K562 (cell line): ENCODE results near the gene APC2. TPM values are rescaled to one million over a fixed set of nuclear protein-coding genes. Genes with fewer than 3 reads are reported as not detected.
A peak's percentile ranks its signal among the peaks of the same experiment; 100 is the strongest.

ENCODE experiments used
- CREBBP ChIP-seq: IDR thresholded peaks from one replicate; pipeline ENCODE4 v1.6.1; 2012; ENCODE audit warnings: low read depth, mild to moderate bottlenecking, control low read depth, inconsistent platforms, low read length
- DMBX1 ChIP-seq: fragments of 250-450 bp; sonication (Bioruptor Pico); IDR thresholded peaks from 2 replicates; pipeline ENCODE4 v1.8.0; 2022; ENCODE audit warnings: inconsistent platforms, mild to moderate bottlenecking, moderate library complexity, borderline replicate concordance
- ELF1 ChIP-seq: fragments of 200-800 bp; sonication (Bioruptor generic); IDR thresholded peaks from 2 replicates; pipeline ENCODE4 v1.6.1; 2016; ENCODE audit warnings: missing genetic modification characterization, missing compliant biosample characterization
- HES1 ChIP-seq: fragments of 450-650 bp; IDR thresholded peaks from 2 replicates; pipeline ENCODE4 v1.6.1; 2016; ENCODE audit warnings: low read depth, mild to moderate bottlenecking, moderate library complexity
- HMG20A ChIP-seq: fragments of 450-650 bp; formaldehyde crosslinking; conservative IDR thresholded peaks from 2 replicates; pipeline ENCODE4 v1.4.0; 2020; ENCODE audit warnings: mild to moderate bottlenecking, mixed read lengths
- HOMEZ ChIP-seq: fragments of 250-450 bp; sonication (Bioruptor Pico); IDR thresholded peaks from 2 replicates; pipeline ENCODE4 v1.4.0; 2020; ENCODE audit warnings: mild to moderate bottlenecking, moderate library complexity
- MEF2D ChIP-seq: conservative IDR thresholded peaks from 2 replicates; pipeline ENCODE4 v1.6.1; 2016; ENCODE audit warnings: low read depth, missing genetic modification characterization, missing compliant biosample characterization
- NR1H2 ChIP-seq: sonication (generic); formaldehyde crosslinking; IDR thresholded peaks from 2 replicates; pipeline ENCODE4 v1.4.0; 2020; ENCODE audit warnings: mild to moderate bottlenecking, missing genetic modification reagents
- PML ChIP-seq: IDR thresholded peaks from 2 replicates; pipeline ENCODE4 v1.6.1; 2012; ENCODE audit warnings: low read length, inconsistent platforms
- PRDM10 ChIP-seq: fragments of 450-650 bp; IDR thresholded peaks from 2 replicates; pipeline ENCODE4 v1.6.1; 2018; ENCODE audit not compliant: partially characterized antibody
- PRMT5 ChIP-seq: sonication (generic); formaldehyde crosslinking; IDR thresholded peaks from 2 replicates; pipeline ENCODE4 v1.5.0; 2020; ENCODE audit warnings: missing genetic modification reagents
- RAD21 ChIP-seq, 2 experiments: fragments of 250-450 bp in 1 of 2; fragments of 450-650 bp in 1 of 2; sonication (Bioruptor Pico) in 1 of 2; formaldehyde crosslinking in 1 of 2; IDR thresholded peaks in 1 of 2; conservative IDR thresholded peaks in 1 of 2; 2 replicates each; pipeline versions ENCODE4 v1.4.0 to v1.8.0; 2020 to 2022; ENCODE audit warnings: mild to moderate bottlenecking in 2 of 2, moderate library complexity in 1 of 2
- SIN3B ChIP-seq: fragments of 450-650 bp; IDR thresholded peaks from 2 replicates; pipeline ENCODE4 v1.6.1; 2017; ENCODE audit warnings: low read depth, mild to moderate bottlenecking, moderate library complexity
- SRSF1 ChIP-seq: fragments of 200-400 bp; formaldehyde crosslinking; IDR thresholded peaks from 2 replicates; pipeline ENCODE4 v1.6.1; 2017; ENCODE audit warnings: mild to moderate bottlenecking, low read depth, low read length, moderate library complexity
- TBL1XR1 ChIP-seq, 2 experiments: IDR thresholded peaks; 2 replicates each; pipeline ENCODE4 v1.6.1; 2012; ENCODE audit warnings: improper control_type of control experiment in 2 of 2, low read length in 2 of 2, mild to moderate bottlenecking in 1 of 2
- THAP7 ChIP-seq: fragments of 250-450 bp; sonication (Bioruptor Pico); IDR thresholded peaks from 2 replicates; pipeline ENCODE4 v1.5.0; 2021
- ZNF263 ChIP-seq: sonication (generic); formaldehyde crosslinking; IDR thresholded peaks from 2 replicates; pipeline ENCODE4 v1.8.0; 2022; ENCODE audit warnings: mild to moderate bottlenecking, missing genetic modification reagents, borderline replicate concordance
- ZNF589 ChIP-seq: fragments of 200-800 bp; sonication (Bioruptor generic); IDR thresholded peaks from 2 replicates; pipeline ENCODE4 v1.6.1; 2016; ENCODE audit warnings: low read depth, missing genetic modification characterization, missing compliant biosample characterization
- ZNF696 ChIP-seq: fragments of 250-450 bp; sonication (Bioruptor Pico); conservative IDR thresholded peaks from 2 replicates; pipeline ENCODE4 v1.4.0; 2020; ENCODE audit warnings: mild to moderate bottlenecking, moderate library complexity
- ZNF707 ChIP-seq: fragments of 250-450 bp; sonication (Bioruptor Pico); conservative IDR thresholded peaks from 2 replicates; pipeline ENCODE4 v1.8.0; 2022; ENCODE audit warnings: inconsistent platforms, mild to moderate bottlenecking, moderate library complexity
- polyA plus RNA-seq, 8 experiments: library from polyadenylated mRNA; depleted of rRNA in 4 of 8; stranded (reverse) in 5 of 8; unstranded in 3 of 8; fragments of >200 nt; fragmentation: Nextera tagmentation in 2 of 8; fragmentation: Illumina TruSeq in 1 of 8; extraction: Ambion mirVana in 2 of 8; extraction: Trizol in 1 of 8; gene quantifications; 2 replicates each; pipeline versions ENCODE4 v1.2.1 to v1.2.3, GENCODE V29; 2011 to 2014; ENCODE audit warnings: inconsistent platforms in 1 of 8, missing spikeins in 1 of 8
- total RNA-seq, 7 experiments: library from RNA; depleted of rRNA in 6 of 7; stranded (reverse); fragments of >200 nt in 6 of 7; fragmentation: Illumina TruSeq in 2 of 7; extraction: Trizol in 2 of 7; gene quantifications; 2 replicates each; pipeline versions ENCODE4 v1.2.1 to v1.2.3, GENCODE V29; 2011 to 2021; ENCODE audit warnings: low replicate concordance in 1 of 7

APC2 gene
- total and polyA plus RNA-seq, 9 of the 15 experiments (the other 6 are each of a cell fraction or from before 2014, with no cell fraction given): 0.01 to 0.40 (median 0.05) TPM; not detected in 3

GRCh38 chr19:1407528-1408299 is 42.2 kb upstream of the APC2 start, which contains the start of gene DAZAP1 (continued):
- TF ChIP-seq ZNF263 (CRISPR knock-in tag): 0 out of 2 replicates have a peak, but pooled peaks have one; percentile 7
- TF ChIP-seq MEF2D (tag): no peak
- TF ChIP-seq HES1: no peak
- TF ChIP-seq ELF1 (tag): no peak
- TF ChIP-seq PML: no peak
- TF ChIP-seq ZNF707 (CRISPR knock-in tag): no peak
- peak; percentile 30; the same call in 1 of the 2 replicates for TF ChIP-seq SIN3B
- no peak for TF ChIP-seq CREBBP
- TF ChIP-seq NR1H2 (CRISPR knock-in tag): no peak
- no peak for TF ChIP-seq PRMT5
- TF ChIP-seq DMBX1 (CRISPR knock-in tag): no peak
- no peak for TF ChIP-seq HOMEZ (CRISPR knock-in tag)
- TF ChIP-seq THAP7 (CRISPR knock-in tag): no peak
- no peak for TF ChIP-seq RAD21 (CRISPR knock-in tag; conservative IDR thresholded peaks at IDR 0.05 in 1 of 2, IDR thresholded peaks at IDR 0.05 in 1 of 2)
- TF ChIP-seq ZNF696: no peak
- no peak for TF ChIP-seq HMG20A
- TF ChIP-seq ZNF589 (CRISPR knock-in tag): no peak
- no peak for TF ChIP-seq PRDM10
- no peak for TF ChIP-seq TBL1XR1 (IDR thresholded peaks at IDR 0.05; ENCODE audit: low read length in 2 of 2)
- TF ChIP-seq SRSF1: no peak
